ENCODE results near the gene GSE1. TPM values are rescaled to one million over a fixed set of nuclear protein-coding genes. Genes with fewer than 3 reads are reported as not detected.

Gene GSE1
- total and polyA plus RNA-seq, 2 experiments from 2014 or later, result 27.9 to 43.5 TPM

GRCh38 chr16:85719605-85720301 is 106.6 kb downstream of the GSE1 start:
- 88% methylated on average over 11 of the region's 11 CpGs for WGBS (ENCODE audit: low lambda C conversion rate, missing lambda C conversion rate)
- Histone ChIP-seq H3K27me3 (peaks cover 4% of the 10 kb centered on the region), H3K9me3 (ENCODE audit: low read depth) (no peaks in the 10 kb centered on the region), H3K4me2 (no peak overlapping the region), H3K4me3 (no peak overlapping the region), H3K4me1 (ENCODE audit: insufficient read depth) (peaks cover 12% of the 10 kb centered on the region), H3K27ac (no peak overlapping the region), H4K20me1 (ENCODE audit: insufficient read depth, poor library complexity, severe bottlenecking) (no peaks in the 10 kb centered on the region), H3K9me2 (replicated peaks; ENCODE audit: insufficient read depth) (no peaks in the 10 kb centered on the region), H2AFZ (no peak overlapping the region), H3K79me2 (no peaks in the 10 kb centered on the region), H3K36me3 (replicated peaks; ENCODE audit: insufficient read depth, low read depth) (no peaks in the 10 kb centered on the region)
- TF ChIP-seq EZH2phosphoT487 (IDR thresholded peaks at IDR 0.05; ENCODE audit: low read depth, severe bottlenecking, unreplicated experiment), result no peak
- TF ChIP-seq CTCF (IDR thresholded peaks at IDR 0.05; ENCODE audit: poor library complexity), result no peak
- TF ChIP-seq EZH2 (IDR thresholded peaks at IDR 0.05; ENCODE audit: borderline replicate concordance), result no peak
- no peak for DNase-seq (ENCODE audit: low spot score)

- no peak for DNase-seq (ENCODE audit: low spot score)
- Histone ChIP-seq H3K27ac (no peak overlapping the region), H4K20me1 (ENCODE audit: insufficient read depth, poor library complexity, severe bottlenecking) (no peaks in the 10 kb centered on the region), H3K9me2 (replicated peaks; ENCODE audit: insufficient read depth) (no peaks in the 10 kb centered on the region), H3K79me2 (no peaks in the 10 kb centered on the region), H3K4me3 (no peak overlapping the region), H3K9me3 (ENCODE audit: low read depth) (no peaks in the 10 kb centered on the region), H2AFZ (no peak overlapping the region), H3K4me1 (ENCODE audit: insufficient read depth) (peaks cover 9% of the 10 kb centered on the region), H3K27me3 (peaks cover 4% of the 10 kb centered on the region), H3K36me3 (replicated peaks; ENCODE audit: insufficient read depth, low read depth) (no peaks in the 10 kb centered on the region), H3K4me2 (no peak overlapping the region)
- TF ChIP-seq CTCF (IDR thresholded peaks at IDR 0.05; ENCODE audit: poor library complexity), result no peak
- no peak for TF ChIP-seq EZH2 (IDR thresholded peaks at IDR 0.05; ENCODE audit: borderline replicate concordance)
- TF ChIP-seq EZH2phosphoT487 (IDR thresholded peaks at IDR 0.05; ENCODE audit: low read depth, severe bottlenecking, unreplicated experiment), result no peak
- 88% methylated on average over 4 of the region's 4 CpGs for WGBS (ENCODE audit: low lambda C conversion rate, missing lambda C conversion rate)
Observed at GRCh38 chr16:85720302-85720637, 107.1 kb downstream of the GSE1 start.

GRCh38 chr16:85722128-85722893 is 109.2 kb downstream of the GSE1 start:
- H3K36me3 ChIP-seq (replicated peaks; ENCODE audit: insufficient read depth, low read depth), result no peaks in the 10 kb centered on the region
- no peak overlapping the region for H2AFZ ChIP-seq
- WGBS (ENCODE audit: low lambda C conversion rate, missing lambda C conversion rate), result 90% methylated on average over 20 of the region's 20 CpGs
- no peaks in the 10 kb centered on the region for H3K79me2 ChIP-seq
- H3K4me1 ChIP-seq (ENCODE audit: insufficient read depth), result no peaks in the 10 kb centered on the region
- H4K20me1 ChIP-seq (ENCODE audit: insufficient read depth, poor library complexity, severe bottlenecking), result no peaks in the 10 kb centered on the region
- no peak overlapping the region for H3K4me2 ChIP-seq
- H3K9me2 ChIP-seq (replicated peaks; ENCODE audit: insufficient read depth), result no peaks in the 10 kb centered on the region
- no peak overlapping the region for H3K27ac ChIP-seq
- H3K27me3 ChIP-seq, result no peaks in the 10 kb centered on the region
- H3K9me3 ChIP-seq (ENCODE audit: low read depth), result no peaks in the 10 kb centered on the region
- TF ChIP-seq EZH2phosphoT487 (IDR thresholded peaks at IDR 0.05; ENCODE audit: low read depth, severe bottlenecking, unreplicated experiment) (no peak), EZH2 (IDR thresholded peaks at IDR 0.05; ENCODE audit: borderline replicate concordance) (no peak), CTCF (IDR thresholded peaks at IDR 0.05; ENCODE audit: poor library complexity) (no peak)
- no peak overlapping the region for H3K4me3 ChIP-seq
- no peak for DNase-seq (ENCODE audit: low spot score)
